GM12873 (cell line): ENCODE measurements around the gene KHSRP.

Experiments
- TF ChIP-seq, protein P1 (sequence below): IDR thresholded peaks from 2 replicates; pipeline ENCODE4 v1.5.1; 2012; ENCODE audit warnings: low read depth, mild to moderate bottlenecking, moderate library complexity, low read length, control low read depth; ENCODE audit not compliant: insufficient read depth; ENCODE audit errors: missing control alignments

Gene KHSRP

DNA sequence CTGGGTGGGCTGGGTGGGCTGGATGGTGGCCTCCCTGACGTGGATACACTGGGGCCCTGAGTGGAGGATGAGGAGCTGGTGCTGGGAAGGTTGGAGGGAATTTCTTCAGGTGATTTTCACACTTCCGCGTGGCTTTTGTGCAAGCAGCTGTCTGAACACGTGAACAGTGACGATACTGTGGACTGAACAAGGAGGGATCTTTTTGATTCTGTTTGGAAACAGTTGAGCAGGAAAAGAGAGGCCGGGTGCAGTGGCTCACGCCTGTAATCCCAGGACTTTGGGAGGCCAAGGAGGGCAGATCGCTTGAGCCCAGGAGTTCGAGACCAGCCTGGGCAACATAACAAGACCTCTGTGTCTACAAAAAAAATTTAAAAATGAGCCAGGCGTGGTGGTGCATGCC is 22.6 kb downstream of the KHSRP start:
- TF ChIP-seq, protein P1, sequence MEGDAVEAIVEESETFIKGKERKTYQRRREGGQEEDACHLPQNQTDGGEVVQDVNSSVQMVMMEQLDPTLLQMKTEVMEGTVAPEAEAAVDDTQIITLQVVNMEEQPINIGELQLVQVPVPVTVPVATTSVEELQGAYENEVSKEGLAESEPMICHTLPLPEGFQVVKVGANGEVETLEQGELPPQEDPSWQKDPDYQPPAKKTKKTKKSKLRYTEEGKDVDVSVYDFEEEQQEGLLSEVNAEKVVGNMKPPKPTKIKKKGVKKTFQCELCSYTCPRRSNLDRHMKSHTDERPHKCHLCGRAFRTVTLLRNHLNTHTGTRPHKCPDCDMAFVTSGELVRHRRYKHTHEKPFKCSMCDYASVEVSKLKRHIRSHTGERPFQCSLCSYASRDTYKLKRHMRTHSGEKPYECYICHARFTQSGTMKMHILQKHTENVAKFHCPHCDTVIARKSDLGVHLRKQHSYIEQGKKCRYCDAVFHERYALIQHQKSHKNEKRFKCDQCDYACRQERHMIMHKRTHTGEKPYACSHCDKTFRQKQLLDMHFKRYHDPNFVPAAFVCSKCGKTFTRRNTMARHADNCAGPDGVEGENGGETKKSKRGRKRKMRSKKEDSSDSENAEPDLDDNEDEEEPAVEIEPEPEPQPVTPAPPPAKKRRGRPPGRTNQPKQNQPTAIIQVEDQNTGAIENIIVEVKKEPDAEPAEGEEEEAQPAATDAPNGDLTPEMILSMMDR, result no peak

DNA sequence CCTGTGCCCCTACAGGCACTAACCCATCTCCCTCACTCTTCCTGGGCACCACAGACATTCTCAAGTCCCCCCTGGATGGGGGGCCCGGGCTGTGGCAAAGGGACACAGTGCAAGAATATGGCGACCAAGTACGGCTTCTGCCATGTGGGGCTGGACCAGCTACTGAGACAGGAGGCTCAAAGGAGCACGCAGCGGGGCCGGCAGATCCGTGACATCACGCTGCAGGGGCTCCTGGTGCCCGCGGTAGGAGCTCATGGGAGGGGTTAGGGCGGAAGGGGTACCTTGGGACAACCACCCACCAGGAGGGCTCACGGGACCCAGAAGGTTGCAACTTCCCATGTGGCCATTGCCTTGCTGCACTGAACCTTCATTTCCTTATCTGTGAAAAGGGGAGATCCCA is 28.3 kb downstream of the KHSRP start:
- TF ChIP-seq, protein P1, result no peak

DNA sequence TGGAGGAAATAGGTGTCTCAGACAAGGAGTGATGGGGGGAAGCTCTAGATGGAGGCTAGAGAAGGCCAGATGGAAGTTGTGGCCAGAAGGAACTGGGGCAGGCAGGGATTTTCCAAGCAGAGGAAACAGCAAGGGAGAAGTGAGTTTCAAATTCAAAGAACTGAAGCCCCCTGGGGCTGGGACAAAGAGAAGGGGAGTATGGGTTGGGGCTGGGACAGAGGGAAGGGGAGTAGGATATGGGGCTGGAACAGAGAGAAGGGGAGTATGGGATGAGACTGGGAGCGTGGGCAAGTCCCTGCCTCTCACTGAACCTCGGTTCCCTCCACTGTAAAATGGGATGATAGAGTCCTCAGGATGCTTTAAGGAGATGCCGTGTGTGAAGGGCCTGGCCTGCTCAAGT is 29.8 kb downstream of the KHSRP start:
- TF ChIP-seq, protein P1, result no peak

DNA sequence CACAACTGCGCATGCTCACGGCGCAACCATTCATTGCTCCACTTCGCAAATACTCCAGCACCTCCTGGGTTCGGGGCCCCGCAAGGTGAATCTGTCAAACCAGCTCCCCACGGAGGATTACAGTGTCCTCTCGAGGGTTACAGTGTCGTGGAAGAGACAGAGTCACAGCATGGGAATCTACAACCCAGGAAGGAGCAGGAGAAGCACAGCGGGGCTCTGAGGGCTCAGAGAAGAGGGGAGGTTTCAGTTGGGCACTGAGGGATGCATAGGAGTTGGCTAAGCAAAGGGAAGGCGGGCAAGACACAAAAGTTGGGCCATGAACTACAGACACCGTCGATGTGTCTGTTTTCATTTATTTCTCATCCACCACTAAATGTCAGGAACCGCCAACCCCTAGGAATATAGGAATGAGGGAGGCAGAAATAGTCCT is 30.6 kb downstream of the KHSRP start:
- TF ChIP-seq, protein P1, result no peak

DNA sequence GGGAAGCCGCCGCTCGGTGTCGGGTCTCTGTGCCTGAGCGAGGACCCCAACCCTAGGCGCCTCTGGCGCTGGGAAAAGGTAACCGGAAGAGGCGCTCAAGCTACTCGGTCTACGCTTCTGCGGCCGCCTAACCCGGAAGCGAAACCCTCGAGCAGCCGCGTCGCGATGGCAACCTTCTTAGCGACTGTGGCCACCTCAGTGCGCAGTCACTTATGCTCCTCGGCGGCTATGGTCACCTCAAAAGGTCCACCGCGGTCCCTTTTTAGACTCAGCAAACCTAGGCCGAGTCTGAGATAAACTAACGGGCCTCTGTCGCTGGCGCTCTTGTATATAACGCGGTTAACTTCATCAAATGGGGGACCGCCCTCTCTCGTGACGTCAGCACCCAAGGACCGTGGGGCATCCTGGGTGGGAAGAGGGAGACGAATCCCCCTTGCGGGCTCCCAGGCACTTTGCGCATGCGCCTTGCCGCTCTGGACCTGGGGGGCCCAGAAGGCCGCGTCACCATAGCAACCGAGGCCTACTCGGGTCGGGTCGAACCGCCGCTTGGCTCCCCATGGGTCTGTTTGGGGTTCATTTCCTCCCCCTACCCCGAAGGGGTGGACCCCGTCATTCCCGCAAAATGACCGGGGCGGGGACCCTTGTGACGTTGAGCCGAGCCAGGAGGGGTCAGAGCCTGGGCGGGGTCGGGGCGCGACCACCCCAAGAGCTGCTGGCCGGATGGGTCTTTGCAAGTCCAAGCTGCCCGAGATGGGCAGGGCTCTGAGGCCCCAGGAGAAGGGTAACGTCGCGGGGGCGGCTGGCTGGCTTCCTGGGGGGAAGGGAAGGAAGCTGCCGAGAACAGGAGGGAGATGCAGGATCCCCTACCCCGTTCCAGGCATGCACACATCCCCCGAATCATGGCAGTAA is 31.3 kb downstream of the KHSRP start, which contains the start of gene GTF2F1:
Gene GTF2F1, minus strand, starts transcription at position 91 of the 909 bp plus-strand sequence. CDS start 169 bp downstream, outside the sequence.
- TF ChIP-seq, protein P1, result peak; percentile 22

DNA sequence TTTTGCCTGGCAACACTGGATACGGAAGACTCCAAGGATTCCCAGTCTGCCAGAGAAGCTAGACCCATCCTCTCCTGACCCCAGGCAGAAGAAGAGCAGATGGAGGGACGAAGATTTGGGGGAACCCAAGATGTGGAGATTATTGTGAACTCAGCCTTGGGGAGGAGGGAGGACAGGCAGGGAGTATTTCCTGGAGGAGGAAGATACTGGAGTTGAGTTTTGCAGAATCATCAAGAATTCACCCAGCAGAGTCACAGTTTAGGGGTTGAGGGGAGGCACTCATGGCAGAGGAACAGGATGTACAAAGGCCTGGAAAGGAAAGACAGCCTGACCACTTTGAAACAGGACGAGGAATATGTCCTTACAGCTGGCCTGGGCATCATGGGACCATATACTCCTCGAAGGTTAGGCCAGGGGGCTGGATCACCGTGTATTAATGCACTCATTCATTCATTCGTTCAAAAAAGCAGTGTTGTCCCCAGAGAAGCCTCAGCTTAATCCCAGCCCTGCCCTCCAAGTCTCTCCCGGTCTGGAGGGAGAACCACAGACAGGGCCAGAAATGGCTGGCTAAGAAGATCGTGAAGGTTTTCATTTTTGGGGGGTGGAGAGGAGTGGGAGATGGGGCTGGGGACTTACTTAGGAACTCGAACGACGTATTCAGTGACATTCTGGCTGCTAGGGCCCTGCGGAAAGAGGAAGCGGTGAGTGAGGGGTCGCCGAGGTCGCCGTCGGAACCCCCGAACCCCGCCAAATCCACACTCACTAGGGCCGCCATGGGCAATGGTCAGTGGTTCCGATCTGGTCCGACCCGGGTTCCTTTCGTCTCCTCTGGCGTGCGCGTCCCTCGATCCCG is 32.2 kb downstream of the KHSRP start:
- TF ChIP-seq, protein P1, result no peak

DNA sequence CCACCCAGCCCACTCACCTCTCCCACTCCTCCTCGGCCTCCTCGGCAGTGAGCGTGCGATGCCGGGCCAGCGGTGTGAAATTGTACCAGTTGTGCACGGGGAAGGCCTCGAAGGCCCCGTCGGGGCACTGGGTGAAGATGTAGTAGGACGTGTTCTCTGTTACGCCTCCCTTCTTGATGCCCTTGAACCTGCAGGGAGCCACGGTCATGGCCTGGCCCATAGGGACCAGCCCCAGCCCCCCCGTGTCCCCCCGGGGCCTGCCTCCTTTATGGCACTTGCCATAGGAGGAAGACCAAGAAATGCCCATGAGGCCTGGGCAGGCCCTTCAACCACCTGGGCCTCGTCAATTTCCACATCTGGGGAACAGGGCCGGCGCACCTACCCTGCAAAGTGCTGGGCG is 37.2 kb downstream of the KHSRP start:
- TF ChIP-seq, protein P1, result no peak
